Omental fat pad (tissue), 4 donors: ENCODE measurements around the gene MIOS. TPM values are rescaled to one million over a fixed set of nuclear protein-coding genes. Genes with fewer than 3 reads are reported as not detected.
"Not testable (repeated sequence)": the region's sequence is repeated elsewhere in the genome, so short reads cannot be mapped to it uniquely, and the experiment has no call there.

ENCODE experiments used
- ATAC-seq: fragments of 150-250 bp; one replicate; pipeline ENCODE4 v1.9.1; 2016; ENCODE audit warnings: mild to moderate bottlenecking, moderate library complexity; ENCODE audit not compliant: low FRiP score
- DNase-seq: peaks from one replicate; pipeline ENCODE4 v3.0.0-alpha.2; 2019; ENCODE audit warnings: low spot score
- CTCF ChIP-seq, 3 donors: fragments of 450-650 bp; IDR thresholded peaks; one replicate each; pipeline ENCODE4 v1.5.1; 2016 to 2017; ENCODE audit warnings: antibody characterized with exemption in 3 of 3, mild to moderate bottlenecking in 3 of 3, moderate library complexity in 2 of 3
- total RNA-seq, 4 donors: library from RNA; depleted of rRNA; stranded (reverse); fragments of >200 nt; gene quantifications; one replicate each; pipeline ENCODE4 v1.1.0, GENCODE V29; 2016

MIOS gene
- total RNA-seq, 4 donors from 2014 or later = 28.4 to 61.7 (median 41.5) TPM

- DNase-seq (no peak), ATAC-seq (no peak)
- no peak for TF ChIP-seq CTCF (IDR thresholded peaks at IDR 0.05)
Measured at GRCh38 chr7:7652798-7653540, 86.3 kb downstream of the MIOS start.

GRCh38 chr7:7653593-7654187, 87.0 kb downstream of the MIOS start:
- no peak for TF ChIP-seq CTCF (IDR thresholded peaks at IDR 0.05)
- ATAC-seq (no peak), DNase-seq (no peak)

GRCh38 chr7:7654964-7655715, 88.5 kb downstream of the MIOS start:
- DNase-seq = no peak
- ATAC-seq = no peak
- no peak for TF ChIP-seq CTCF (IDR thresholded peaks at IDR 0.05)

- not testable (repeated sequence) for DNase-seq, ATAC-seq
Measured at GRCh38 chr7:7656459-7656858, 89.8 kb downstream of the MIOS start.

Other genes starting within 250 kb of the MIOS start
- 1 to 10 TPM in 1 of 4 donors, under 1 TPM in 3; 0.25 to 3.0 (median 0.65) TPM for gene COL28A1, start 31.0 kb upstream of the MIOS start, total RNA-seq
- 10 to 100 TPM in 3 of 4 donors, 1 to 10 TPM in 1; 5.6 to 13.2 (median 12.1) TPM for gene UMAD1, start 73.9 kb downstream of the MIOS start, total RNA-seq
- 10 to 100 TPM in 3 of 4 donors, 1 to 10 TPM in 1; 9.7 to 19.3 (median 17.9) TPM for gene RPA3, start 151.7 kb downstream of the MIOS start, total RNA-seq